Smooth muscle cell (in vitro differentiated cells): ENCODE results near the gene SGCA. TPM values are rescaled to one million over a fixed set of nuclear protein-coding genes. Genes with fewer than 3 reads are reported as not detected.

ENCODE experiments used
- DNase-seq: peaks from one replicate; lab custom pipeline; 2025; ENCODE audit not compliant: unreplicated experiment; lab: John Stamatoyannopoulos, UW
- H2AFZ ChIP-seq: fragments of 200-600 bp; sonication (generic); 2 replicates; pipeline ENCODE4 v1.6.0; 2016; ENCODE audit warnings: antibody characterized with exemption, low read depth, mild to moderate bottlenecking
- H3F3A ChIP-seq: fragments of 200-600 bp; sonication (generic); 2 replicates; pipeline ENCODE4 v1.6.0; 2017; ENCODE audit warnings: antibody characterized with exemption, low read depth
- H3K27ac ChIP-seq: fragments of 200-600 bp; sonication (generic); 2 replicates; pipeline ENCODE4 v1.5.1; 2016; ENCODE audit warnings: low read depth, mild to moderate bottlenecking
- H3K27me3 ChIP-seq: fragments of 200-600 bp; sonication (generic); 2 replicates; pipeline ENCODE4 v1.6.1; 2016; ENCODE audit warnings: low read depth, mild to moderate bottlenecking
- H3K36me3 ChIP-seq: fragments of 200-600 bp; sonication (generic); 2 replicates; pipeline ENCODE4 v1.5.1; 2016; ENCODE audit warnings: low read depth
- H3K4me1 ChIP-seq: fragments of 200-600 bp; sonication (generic); 2 replicates; pipeline ENCODE4 v1.5.1; 2016; ENCODE audit warnings: low read depth
- H3K4me2 ChIP-seq: fragments of 200-600 bp; sonication (generic); 2 replicates; pipeline ENCODE4 v1.6.0; 2016; ENCODE audit warnings: mild to moderate bottlenecking
- H3K4me3 ChIP-seq: fragments of 200-600 bp; sonication (generic); 2 replicates; pipeline ENCODE4 v1.5.1; 2016; ENCODE audit warnings: mild to moderate bottlenecking
- H3K79me2 ChIP-seq: fragments of 200-600 bp; sonication (generic); 2 replicates; pipeline ENCODE4 v1.6.0; 2016; ENCODE audit warnings: low read depth, mild to moderate bottlenecking
- H3K9ac ChIP-seq: fragments of 200-600 bp; sonication (generic); 2 replicates; pipeline ENCODE4 v1.6.0; 2016; ENCODE audit warnings: low read depth
- H3K9me3 ChIP-seq: fragments of 200-600 bp; sonication (generic); replicated peaks from 2 replicates; pipeline ENCODE4 v1.5.1; 2016; ENCODE audit warnings: low read depth
- H4K20me1 ChIP-seq: fragments of 200-600 bp; sonication (generic); 2 replicates; pipeline ENCODE4 v1.6.0; 2016; ENCODE audit warnings: low read depth
- WGBS: methylation state at CpG from one replicate; pipeline ENCODE4 v1.1.7; 2016; ENCODE audit warnings: low lambda C conversion rate; 5-methylcytosine and 5-hydroxymethylcytosine counted together
- polyA plus RNA-seq: library from polyadenylated mRNA; unstranded; fragments of >200 nt; fragmentation: Nextera tagmentation; extraction: Ambion mirVana; gene quantifications from 2 replicates; pipeline ENCODE4 v1.2.1, GENCODE V29; 2016
- total RNA-seq: library from RNA; depleted of rRNA; stranded (reverse); fragments of >200 nt; gene quantifications from 2 replicates; pipeline ENCODE4 v1.2.3, GENCODE V29; 2014
- TF ChIP-seq, protein P1 (sequence below): fragments of 200-600 bp; sonication (generic); IDR thresholded peaks from 2 replicates; pipeline ENCODE4 v1.5.1; 2017; ENCODE audit warnings: borderline replicate concordance, mild to moderate bottlenecking, antibody characterized with exemption; ENCODE audit not compliant: insufficient read depth, poor library complexity, severe bottlenecking

SGCA gene
- total and polyA plus RNA-seq, 2 experiments from 2014 or later: 2.1 TPM; not detected in 1

DNA sequence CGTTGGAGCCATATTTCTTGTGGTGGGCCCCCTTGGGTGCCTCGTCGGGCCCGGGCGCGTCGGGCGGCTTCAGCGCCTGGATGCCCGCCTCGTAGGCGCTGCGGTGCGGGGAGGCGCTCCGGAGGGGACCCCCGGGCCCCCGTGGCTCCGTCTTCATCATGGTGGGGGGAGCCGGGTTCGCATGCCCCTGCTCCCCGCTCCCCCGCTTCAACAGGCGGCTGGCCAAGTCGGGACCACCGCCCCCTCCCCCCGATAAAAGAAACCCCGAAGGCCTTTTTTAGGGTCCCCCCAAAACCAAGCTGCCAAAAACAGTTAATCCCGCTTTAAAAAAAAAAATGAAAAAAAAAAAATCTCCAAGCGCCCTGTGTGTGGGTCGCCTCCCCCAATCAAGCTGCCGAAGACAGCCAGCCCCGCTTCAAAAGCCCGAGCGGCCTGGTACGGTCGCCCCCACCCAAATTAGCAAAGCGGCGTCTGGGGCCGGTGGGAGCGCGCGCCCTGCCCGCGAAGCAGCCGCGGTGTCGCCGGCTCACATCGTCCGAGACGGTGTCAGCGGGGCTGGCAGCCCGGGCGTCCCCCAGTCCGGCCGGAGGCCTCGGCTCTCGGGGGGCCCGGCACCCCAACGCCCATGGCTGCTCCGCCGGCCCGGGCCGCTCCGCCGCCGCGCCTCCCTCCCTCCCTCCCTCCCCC, 15.3 kb upstream of the SGCA start, which contains the start of gene PPP1R9B:
PPP1R9B (minus strand) TSS at position 324 of the 687 bp plus-strand sequence; CDS start at position 160, 164 bp downstream.
- Histone ChIP-seq H3K36me3 (no peaks in the 10 kb centered on the region), H3K4me2 (peak within 1 kb of the TSS; percentile 98), H3K4me3 (peak within 1 kb of the TSS; percentile 99), H3K9me3 (no peaks in the 10 kb centered on the region), H3K4me1 (peaks cover 30% of the 10 kb centered on the region), H4K20me1 (peaks cover 44% of the 10 kb centered on the region), H3K27ac (peak within 1 kb of the TSS; percentile 45), H3K9ac (peak within 1 kb of the TSS; percentile 78), H3K79me2 (peaks cover 53% of the 10 kb centered on the region), H3F3A (peaks cover 7% of the 10 kb centered on the region), H2AFZ (no peak within 1 kb of the TSS), H3K27me3 (no peaks in the 10 kb centered on the region)
- under 1% methylated on average over 56 of the region's 69 CpGs for WGBS
- no peak for DNase-seq
- TF ChIP-seq, protein P1, sequence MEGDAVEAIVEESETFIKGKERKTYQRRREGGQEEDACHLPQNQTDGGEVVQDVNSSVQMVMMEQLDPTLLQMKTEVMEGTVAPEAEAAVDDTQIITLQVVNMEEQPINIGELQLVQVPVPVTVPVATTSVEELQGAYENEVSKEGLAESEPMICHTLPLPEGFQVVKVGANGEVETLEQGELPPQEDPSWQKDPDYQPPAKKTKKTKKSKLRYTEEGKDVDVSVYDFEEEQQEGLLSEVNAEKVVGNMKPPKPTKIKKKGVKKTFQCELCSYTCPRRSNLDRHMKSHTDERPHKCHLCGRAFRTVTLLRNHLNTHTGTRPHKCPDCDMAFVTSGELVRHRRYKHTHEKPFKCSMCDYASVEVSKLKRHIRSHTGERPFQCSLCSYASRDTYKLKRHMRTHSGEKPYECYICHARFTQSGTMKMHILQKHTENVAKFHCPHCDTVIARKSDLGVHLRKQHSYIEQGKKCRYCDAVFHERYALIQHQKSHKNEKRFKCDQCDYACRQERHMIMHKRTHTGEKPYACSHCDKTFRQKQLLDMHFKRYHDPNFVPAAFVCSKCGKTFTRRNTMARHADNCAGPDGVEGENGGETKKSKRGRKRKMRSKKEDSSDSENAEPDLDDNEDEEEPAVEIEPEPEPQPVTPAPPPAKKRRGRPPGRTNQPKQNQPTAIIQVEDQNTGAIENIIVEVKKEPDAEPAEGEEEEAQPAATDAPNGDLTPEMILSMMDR: no peak

DNA sequence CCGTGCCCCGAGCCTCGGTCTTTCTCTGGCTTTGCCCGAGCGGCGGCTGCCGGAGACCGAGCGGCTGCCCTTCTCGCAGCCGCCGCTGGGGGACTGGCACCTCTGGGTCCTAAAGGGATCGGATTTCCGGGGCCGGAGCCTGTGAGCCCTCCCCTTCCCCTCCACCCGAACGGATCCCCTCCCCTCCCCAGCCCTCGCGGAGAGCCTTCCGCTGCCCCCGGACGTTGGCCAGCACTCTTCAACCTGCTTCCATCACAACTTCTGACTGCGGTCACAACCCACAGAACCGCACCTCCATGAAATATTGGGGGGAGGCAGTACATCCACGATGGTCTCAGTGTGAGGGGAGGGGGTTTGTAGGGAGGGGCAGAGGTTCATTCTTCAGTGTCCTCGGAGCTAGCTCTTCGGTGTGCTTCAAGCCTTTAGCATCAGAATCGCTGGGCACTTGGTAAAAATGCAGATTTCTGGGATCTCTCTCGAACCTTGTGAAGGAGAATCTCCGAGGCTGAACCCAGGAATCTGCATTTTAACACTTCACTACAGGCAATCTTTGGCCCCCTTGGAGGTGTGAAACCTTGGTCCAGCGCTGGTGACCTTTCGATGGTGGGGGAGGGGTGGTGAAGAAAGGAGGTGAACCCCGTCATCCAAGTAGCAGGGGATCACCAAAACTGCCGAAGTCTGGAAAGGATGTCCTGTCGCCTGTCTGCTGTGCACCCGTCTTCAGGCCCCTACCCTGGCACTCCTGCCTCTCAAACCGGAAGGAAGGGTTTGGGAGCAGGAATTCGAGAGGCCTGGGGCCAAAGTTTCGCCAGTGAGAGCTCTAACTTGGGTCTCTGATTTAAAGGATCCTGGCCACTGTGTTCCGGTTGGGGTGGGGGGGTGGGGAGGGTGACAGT, 14.5 kb upstream of the SGCA start:
- Histone ChIP-seq H3K27ac (peak overlapping the region; percentile 45), H3K36me3 (no peaks in the 10 kb centered on the region), H3F3A (peaks cover 12% of the 10 kb centered on the region), H3K9me3 (no peaks in the 10 kb centered on the region), H3K4me3 (peak overlapping the region; percentile 99), H3K79me2 (peaks cover 45% of the 10 kb centered on the region), H3K9ac (peak overlapping the region; percentile 74), H3K27me3 (no peaks in the 10 kb centered on the region), H2AFZ (no peak overlapping the region), H4K20me1 (peaks cover 36% of the 10 kb centered on the region), H3K4me2 (peak overlapping the region; percentile 98), H3K4me1 (peaks cover 30% of the 10 kb centered on the region)
- TF ChIP-seq, protein P1: peak; percentile 59
- under 1% methylated on average over 19 of the region's 40 CpGs for WGBS
- peak; percentile 66 for DNase-seq

DNA sequence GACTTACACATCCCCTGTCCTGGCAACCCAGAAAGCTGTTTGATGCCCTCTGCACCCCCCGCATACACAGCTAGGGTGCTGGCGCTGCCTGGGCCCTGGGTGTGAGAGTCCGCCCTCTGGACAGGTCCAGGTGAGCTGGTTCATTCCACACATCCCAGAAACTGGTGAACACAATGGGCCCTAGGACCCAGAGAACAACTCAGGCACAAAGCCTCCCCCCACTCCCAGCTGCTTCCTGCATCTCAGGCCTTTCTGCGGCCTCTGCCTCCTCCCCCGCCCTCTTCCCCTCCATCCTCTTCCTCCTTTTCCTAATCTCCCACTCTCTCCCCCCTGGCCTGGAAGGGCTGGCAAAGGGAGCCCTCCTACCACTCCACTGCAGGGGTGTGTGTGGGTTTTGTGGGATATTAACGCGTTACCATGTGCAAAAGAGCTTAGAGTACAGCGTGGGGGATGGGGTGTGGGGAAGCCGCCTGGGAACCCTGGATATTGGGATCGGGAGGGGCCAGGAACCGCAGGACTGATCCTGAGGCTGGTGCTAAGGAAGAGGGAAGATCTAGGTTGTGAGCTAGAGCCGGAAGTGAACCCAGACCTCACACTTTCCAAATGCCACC, 13.8 kb upstream of the SGCA start:
- Histone ChIP-seq H3K4me3 (peak overlapping the region; percentile 99), H3K9ac (no peak overlapping the region), H3K4me2 (peak overlapping the region; percentile 98), H3F3A (peaks cover 12% of the 10 kb centered on the region), H3K9me3 (no peaks in the 10 kb centered on the region), H3K27me3 (no peaks in the 10 kb centered on the region), H2AFZ (peak overlapping the region; percentile 35), H3K4me1 (peaks cover 28% of the 10 kb centered on the region), H3K36me3 (no peaks in the 10 kb centered on the region), H4K20me1 (peaks cover 29% of the 10 kb centered on the region), H3K79me2 (peaks cover 38% of the 10 kb centered on the region), H3K27ac (peak overlapping the region; percentile 45)
- TF ChIP-seq, protein P1: no peak
- DNase-seq: peak; percentile 62
- WGBS: 2% methylated on average over 12 of the region's 12 CpGs
